Testis (tissue), 3 donors: Measurements from ENCODE around the gene MAST4. TPM values are rescaled to one million over a fixed set of nuclear protein-coding genes. Genes with fewer than 3 reads are reported as not detected.
A peak's percentile ranks its signal among the peaks of the same experiment; 100 is the strongest.

ENCODE experiments used
- DNase-seq: peaks from one replicate; pipeline ENCODE4 v3.0.0-alpha.2; 2019
- H3K27ac ChIP-seq, 2 donors: fragments of 200-600 bp; sonication (generic); one replicate each; pipeline ENCODE4 v1.5.1; 2019
- H3K27me3 ChIP-seq: fragments of 200-600 bp; sonication (generic); one replicate; pipeline ENCODE4 v1.5.1; 2019
- H3K36me3 ChIP-seq: fragments of 200-600 bp; sonication (generic); one replicate; pipeline ENCODE4 v1.5.1; 2017; ENCODE audit warnings: low read depth; ENCODE audit errors: missing control alignments
- H3K4me1 ChIP-seq: fragments of 200-600 bp; sonication (generic); one replicate; pipeline ENCODE4 v1.5.1; 2019
- H3K4me3 ChIP-seq, 2 donors: fragments of 200-600 bp; sonication (generic); one replicate each; pipeline ENCODE4 v1.5.1; 2017 to 2019
- H3K9me3 ChIP-seq: fragments of 200-600 bp; sonication (generic); one replicate; pipeline ENCODE4 v1.5.1; 2017
- CTCF ChIP-seq, 3 experiments: fragments of 450-650 bp in 2 of 3; fragments of 200-600 bp in 1 of 3; sonication (generic) in 1 of 3; IDR thresholded peaks; one replicate each; pipeline ENCODE4 v1.5.1; 2016 to 2019; ENCODE audit warnings: antibody characterized with exemption in 3 of 3, mild to moderate bottlenecking in 2 of 3, moderate library complexity in 1 of 3
- POLR2A ChIP-seq: fragments of 450-650 bp; IDR thresholded peaks from one replicate; pipeline ENCODE4 v1.6.1; 2017; ENCODE audit warnings: antibody characterized with exemption, mild to moderate bottlenecking, moderate library complexity
- WGBS, 2 donors: methylation state at CpG; one replicate each; pipeline ENCODE4 v1.1.5; 2018; 5-methylcytosine and 5-hydroxymethylcytosine counted together
- intact Hi-C: fragments of 100-400 bp; cut with DNase I; formaldehyde crosslinking; loops from one replicate; pipeline ENCODE4 v1.15.1; 2023; ENCODE audit warnings: low total_unique reads
- polyA plus RNA-seq: library from polyadenylated mRNA; stranded (reverse); fragments of 350-450 nt; fragmentation: Illumina TruSeq; extraction: RNeasy Lipid Tissue Mini Kit (QIAGEN cat#74804); gene quantifications from one replicate; pipeline ENCODE4 v1.2.3, GENCODE V29; 2014; ENCODE audit warnings: low read depth, low replicate concordance; ENCODE audit not compliant: insufficient read depth
- total RNA-seq, 2 donors: library from RNA; depleted of rRNA; stranded (reverse); fragments of >200 nt; gene quantifications; one replicate each; pipeline ENCODE4 v1.2.3, GENCODE V29; 2016

MAST4 gene
- total and polyA plus RNA-seq, 3 donors from 2014 or later, result 27.2 to 56.4 (median 51.4) TPM

DNA sequence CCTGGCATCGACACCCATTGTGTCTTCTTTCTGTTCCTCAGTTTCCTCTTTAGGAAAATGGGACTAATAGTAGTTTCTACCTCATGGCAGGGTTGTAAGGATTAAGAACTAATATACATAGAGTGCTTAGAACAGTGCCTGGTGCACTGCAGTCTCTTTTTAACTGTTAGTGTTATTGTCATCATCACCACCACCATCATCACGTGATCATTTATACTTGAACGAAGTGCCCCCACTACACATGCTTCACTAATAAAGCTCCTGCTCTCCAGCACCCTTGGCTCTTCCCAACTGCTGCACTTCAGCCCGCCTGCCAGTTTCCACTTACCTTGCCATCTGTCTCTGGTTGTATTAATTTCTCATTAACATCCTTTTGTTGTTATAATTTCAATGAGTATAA lies 35.8 kb upstream of the MAST4 start:
- WGBS, 2 donors, result 68 to 73% methylated on average over 4 of the region's 4 CpGs
- H3K4me3 ChIP-seq, result no peak overlapping the region
- no peaks in the 10 kb centered on the region for H3K36me3 ChIP-seq
- H3K27me3 ChIP-seq, result no peaks in the 10 kb centered on the region
- H3K9me3 ChIP-seq, result no peaks in the 10 kb centered on the region
- TF ChIP-seq CTCF (IDR thresholded peaks at IDR 0.05) (no peak), POLR2A (no peak)
- intact Hi-C loops, result no loop called here
- H3K27ac ChIP-seq, result peak overlapping the region in 1 of 2 donors; percentile 11
- DNase-seq, result no peak
- no peaks in the 10 kb centered on the region for H3K4me1 ChIP-seq

DNA sequence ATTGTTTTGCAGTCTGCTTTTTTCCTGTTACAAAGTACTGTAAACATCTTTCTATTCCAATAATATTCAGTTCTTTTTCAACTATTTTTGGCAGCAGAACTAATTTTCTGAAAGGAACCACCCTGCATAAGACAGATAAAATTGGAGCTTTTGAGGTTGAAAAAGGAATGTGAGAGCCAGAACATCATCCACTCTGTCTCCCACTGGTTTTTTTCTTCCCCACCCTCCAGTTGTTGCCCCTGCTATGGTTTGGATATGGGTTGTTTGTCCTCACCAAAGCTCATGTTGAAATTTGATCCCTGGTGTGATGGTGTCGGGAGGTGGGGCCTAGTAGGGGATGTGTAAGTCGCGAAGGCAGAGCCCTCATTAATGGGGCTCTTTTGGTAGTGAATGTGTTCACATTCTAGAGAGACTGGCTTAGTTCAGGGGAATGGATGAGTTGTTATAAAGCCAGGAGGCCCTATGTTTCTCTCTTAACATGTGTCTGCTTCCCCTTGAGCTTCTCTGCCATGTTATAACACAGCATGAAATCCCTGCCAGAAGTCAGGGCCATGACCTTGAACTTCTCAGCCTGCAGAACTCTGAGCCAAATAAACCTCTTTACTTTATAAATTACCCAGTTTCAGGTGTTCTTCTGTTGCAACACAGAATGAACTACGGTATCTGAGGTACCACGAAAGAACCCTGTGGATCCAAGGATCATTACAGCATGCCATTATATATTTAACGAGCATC lies 34.8 kb upstream of the MAST4 start:
- 65 to 67% methylated on average over 6 of the region's 6 CpGs for WGBS, 2 donors
- Histone ChIP-seq H3K36me3 (no peaks in the 10 kb centered on the region), H3K4me3 (no peak overlapping the region), H3K9me3 (no peaks in the 10 kb centered on the region), H3K4me1 (no peaks in the 10 kb centered on the region), H3K27ac (peak overlapping the region in 1 of 2 donors; percentile 23), H3K27me3 (no peaks in the 10 kb centered on the region)
- DNase-seq, result peak; percentile 18
- TF ChIP-seq CTCF (IDR thresholded peaks at IDR 0.05) (no peak), POLR2A (no peak)
- intact Hi-C loops, result no loop called here

DNA sequence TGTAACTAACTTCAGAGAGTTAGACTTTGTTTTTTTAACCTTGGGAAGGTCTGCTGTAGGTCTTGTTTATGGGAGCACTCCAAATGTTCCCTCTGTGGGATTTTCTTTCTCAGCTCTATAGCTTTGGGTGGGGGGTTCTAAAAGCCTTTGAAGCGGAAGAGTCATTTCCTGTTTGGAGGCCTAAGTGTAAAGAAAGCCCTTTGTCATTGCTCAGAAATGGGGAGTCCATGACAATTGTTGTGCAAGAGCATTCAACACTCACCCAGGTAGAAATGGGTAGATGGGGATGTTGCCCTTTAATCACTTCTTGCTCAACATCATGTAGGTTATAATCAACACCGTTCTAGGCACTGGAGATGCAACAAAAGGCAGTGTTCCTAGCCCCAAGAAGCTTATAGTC lies 30.3 kb upstream of the MAST4 start:
- Histone ChIP-seq H3K9me3 (no peaks in the 10 kb centered on the region), H3K27ac (no peak overlapping the region), H3K27me3 (no peaks in the 10 kb centered on the region), H3K36me3 (no peaks in the 10 kb centered on the region), H3K4me1 (no peaks in the 10 kb centered on the region), H3K4me3 (no peak overlapping the region)
- 81 to 92% methylated on average over 2 of the region's 2 CpGs for WGBS, 2 donors
- intact Hi-C loops, result no loop called here
- TF ChIP-seq CTCF (IDR thresholded peaks at IDR 0.05) (no peak), POLR2A (no peak)
- no peak for DNase-seq

- H3K27me3 ChIP-seq, result no peaks in the 10 kb centered on the region
- no peak overlapping the region for H3K4me3 ChIP-seq
- H3K9me3 ChIP-seq, result no peaks in the 10 kb centered on the region
- H3K4me1 ChIP-seq, result no peaks in the 10 kb centered on the region
- no peak overlapping the region for H3K27ac ChIP-seq
- WGBS, 2 donors, result 66 to 69% methylated on average over 3 of the region's 3 CpGs
- no peak for DNase-seq
- TF ChIP-seq CTCF (IDR thresholded peaks at IDR 0.05) (no peak), POLR2A (no peak)
- no peaks in the 10 kb centered on the region for H3K36me3 ChIP-seq
- intact Hi-C loops, result no loop called here
Measured at GRCh38 chr5:66567474-66567873, 28.7 kb upstream of the MAST4 start.

- Histone ChIP-seq H3K36me3 (no peaks in the 10 kb centered on the region), H3K9me3 (no peaks in the 10 kb centered on the region), H3K27ac (no peak overlapping the region), H3K4me3 (no peak overlapping the region), H3K27me3 (no peaks in the 10 kb centered on the region), H3K4me1 (no peaks in the 10 kb centered on the region)
- TF ChIP-seq POLR2A (no peak), CTCF (IDR thresholded peaks at IDR 0.05) (no peak)
- DNase-seq, result no peak
- 40 to 48% methylated on average over 1 of the region's 1 CpG for WGBS, 2 donors
- intact Hi-C loops, result no loop called here
Measured at GRCh38 chr5:66570201-66570600, 26.0 kb upstream of the MAST4 start.
